Medulla oblongata (tissue), 1 donor: ENCODE data around the gene KIF1B.

ENCODE experiments used
- DNase-seq: peaks from one replicate; pipeline ENCODE4 v3.0.0-alpha.2; 2015; ENCODE audit errors: extremely low spot score

The KIF1B gene

DNA sequence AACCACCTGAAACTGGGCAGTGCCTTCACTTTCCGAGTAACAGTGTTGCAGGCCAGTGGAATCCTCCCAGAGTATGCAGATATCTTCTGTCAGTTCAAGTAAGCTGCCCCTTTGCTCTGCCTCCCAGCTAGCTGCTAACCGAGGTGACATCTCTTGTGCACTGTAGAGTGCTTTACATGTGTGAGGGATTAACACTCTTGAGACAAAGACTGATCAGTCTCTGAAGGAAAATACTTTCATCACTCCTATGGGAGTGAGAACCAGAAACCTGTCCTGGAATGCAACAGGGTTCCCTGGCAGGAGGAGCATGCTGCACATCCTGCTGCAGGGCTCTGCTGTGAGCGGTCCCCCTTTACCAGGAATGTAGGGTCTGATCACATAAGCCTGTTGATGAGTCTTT is 127.1 kb downstream of the KIF1B start:
- DNase-seq: no peak

DNA sequence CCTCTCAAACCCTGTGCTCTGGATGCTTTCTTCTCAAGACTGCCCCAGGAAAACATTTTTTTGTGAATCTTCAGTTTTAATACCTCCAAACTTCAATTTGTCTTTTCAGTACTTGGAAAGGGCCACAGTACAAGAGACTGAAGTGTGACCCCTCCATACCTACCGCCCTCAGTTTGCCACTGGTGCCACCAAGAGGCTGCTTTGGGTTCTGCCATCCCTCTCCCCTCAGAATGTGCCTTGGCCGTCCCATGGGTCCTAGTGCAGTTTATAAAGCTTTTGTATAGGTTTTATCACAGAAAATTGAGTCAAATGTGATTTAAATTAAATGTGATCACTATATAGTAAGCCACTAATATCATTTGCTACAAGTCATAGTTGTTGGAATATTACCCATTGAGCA is 127.7 kb downstream of the KIF1B start:
- peak; percentile 81 for DNase-seq

DNA sequence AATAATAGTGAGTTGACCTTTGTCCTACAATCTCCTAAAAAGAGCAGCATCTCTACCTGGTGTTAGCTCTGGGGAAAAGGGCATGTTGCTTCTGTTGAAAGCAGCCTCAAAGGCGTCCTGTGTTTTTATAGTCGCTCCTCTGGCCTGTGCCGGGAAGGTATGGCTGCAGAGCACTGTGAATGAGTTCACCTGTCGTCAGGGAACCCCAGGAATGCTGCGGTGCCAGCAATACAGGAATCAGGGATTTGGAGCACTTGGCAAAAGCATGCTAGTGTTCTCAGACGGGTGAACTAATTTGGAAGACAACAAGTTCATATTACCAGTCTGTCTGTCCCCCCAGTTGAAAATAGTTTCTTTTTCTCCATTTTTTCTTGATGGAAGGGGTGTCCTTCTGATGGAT is 128.2 kb downstream of the KIF1B start:
- no peak for DNase-seq

DNA sequence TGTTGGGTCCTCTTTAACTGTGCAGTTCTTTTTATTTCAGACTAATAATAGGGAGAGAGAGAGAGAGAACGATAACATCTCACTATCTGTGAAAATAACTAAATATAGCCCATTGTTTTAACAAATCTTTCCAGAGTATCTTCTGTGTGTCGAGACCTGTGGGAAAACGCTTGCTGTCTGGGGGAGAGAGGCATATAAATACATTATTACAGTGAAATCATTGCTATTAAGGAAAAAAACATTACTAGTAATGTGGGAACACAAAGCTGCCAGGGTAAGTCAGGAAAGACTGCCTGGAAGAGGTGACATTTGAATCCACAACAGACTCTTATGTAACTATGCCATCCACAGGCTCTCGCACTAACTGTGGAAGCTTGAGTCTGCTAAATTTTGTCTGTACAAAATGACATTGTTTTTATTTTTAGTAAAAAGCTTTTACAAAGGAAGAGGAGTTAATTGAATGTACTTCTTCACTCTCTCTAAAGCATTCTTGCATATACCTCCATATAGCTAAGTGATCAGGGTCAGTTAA is 128.7 kb downstream of the KIF1B start:
- peak; percentile 29 for DNase-seq

DNA sequence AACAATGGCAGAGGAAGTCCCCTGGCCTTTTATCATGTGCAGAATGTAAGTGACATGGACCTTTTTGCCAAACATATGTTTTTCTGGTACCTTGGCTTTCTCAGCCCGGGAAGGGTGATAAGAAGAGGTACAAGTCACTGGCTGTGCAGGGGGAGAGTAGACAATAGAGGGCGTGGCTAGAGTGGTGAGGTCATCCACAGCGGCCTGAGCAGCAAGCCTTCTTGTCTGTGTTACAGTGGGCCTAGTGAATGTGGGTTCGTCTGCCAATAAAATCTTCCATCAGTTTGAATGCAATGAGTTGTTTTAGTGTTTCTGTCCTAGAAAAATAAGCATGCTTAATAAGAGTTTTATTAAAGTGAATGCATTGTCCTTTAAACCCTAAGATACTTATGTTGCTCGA is 129.4 kb downstream of the KIF1B start:
- peak; percentile 93 for DNase-seq

DNA sequence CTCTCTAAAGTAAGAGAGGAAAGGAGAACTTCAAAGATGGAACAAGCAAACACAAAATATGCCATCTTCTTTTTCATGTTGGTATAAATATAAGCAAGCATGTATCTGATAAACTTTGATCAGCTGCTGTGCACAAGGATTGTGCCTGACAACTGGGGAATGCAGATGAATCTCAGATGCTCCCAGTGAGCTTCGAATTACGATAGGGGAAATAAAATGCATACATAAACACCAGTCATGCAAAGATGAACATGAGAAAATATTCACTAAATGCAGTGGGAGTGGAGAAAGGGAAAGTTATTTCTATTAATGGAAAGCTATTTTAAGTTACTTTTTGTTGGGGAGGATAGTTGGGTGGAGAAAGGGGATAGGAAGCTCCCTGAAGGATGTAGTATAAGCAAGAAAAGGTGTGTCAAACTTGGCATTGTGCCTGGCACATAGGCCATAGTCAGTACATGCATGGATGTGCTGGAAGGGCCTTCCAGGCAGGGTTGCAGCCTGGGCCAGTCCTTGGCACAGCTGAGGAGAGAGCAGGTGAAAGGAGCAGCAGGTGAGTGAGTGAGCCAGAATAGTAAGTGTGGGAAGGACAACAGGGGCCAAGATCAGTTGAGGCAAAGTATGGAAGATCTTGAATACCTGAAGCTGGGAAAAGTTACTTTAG is 130.7 kb downstream of the KIF1B start:
- DNase-seq: no peak

DNA sequence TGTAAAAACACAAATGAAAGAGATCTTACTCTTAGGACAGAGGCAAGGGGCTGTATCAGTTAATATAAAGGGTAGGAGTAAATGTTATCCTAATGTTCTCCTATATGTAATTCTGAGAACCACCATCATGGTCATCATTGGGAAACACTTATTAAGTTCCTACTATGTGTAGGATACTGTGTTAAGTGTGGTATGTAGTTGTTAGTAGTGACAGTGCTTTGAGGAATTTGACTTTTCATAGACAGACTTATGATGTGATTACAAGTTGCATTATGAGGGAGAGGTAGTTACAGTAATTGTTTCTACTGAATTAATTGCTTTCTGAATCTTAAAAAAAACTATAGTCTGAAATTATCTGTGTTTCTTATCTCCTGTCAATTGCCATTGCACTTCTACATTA is 136.7 kb downstream of the KIF1B start:
- DNase-seq: no peak

DNA sequence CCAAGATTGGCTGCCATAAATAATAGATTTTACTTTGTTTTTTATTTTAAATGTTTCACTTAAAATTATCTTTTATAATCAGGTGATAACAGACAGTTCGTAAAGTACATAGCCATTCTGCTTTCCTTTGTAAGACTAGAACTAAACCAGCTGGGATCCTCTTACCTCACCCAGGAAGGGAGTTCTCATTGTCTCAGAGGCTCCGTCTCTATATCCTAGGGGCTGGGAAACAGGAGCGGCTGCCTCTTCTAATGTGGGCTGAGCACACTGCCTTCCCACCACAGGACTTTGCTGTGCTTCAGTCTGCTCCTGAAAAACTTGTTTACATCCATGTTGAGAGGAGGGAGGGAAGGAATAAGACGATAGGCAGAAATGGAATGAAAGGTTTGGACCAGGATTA is 142.9 kb downstream of the KIF1B start:
- no peak for DNase-seq

DNA sequence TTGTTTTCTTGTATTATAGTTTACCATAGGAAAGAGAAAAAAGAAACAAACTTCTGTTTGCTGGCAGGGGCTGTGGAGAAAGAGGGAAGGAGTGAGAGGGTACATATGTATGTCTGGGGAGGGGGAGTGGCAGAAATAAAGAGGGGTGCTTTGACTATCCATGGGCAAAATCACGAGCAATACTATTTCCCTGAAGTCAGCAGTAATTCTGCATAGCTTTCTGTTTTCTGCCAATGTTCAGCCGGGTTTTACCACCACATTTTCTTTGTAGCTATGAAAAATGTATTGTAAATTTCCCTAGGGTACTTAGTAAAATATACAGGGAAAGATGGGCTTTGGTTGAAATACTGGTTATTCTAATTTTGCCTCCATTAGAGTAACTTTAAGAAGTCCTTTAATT is 143.3 kb downstream of the KIF1B start:
- DNase-seq: no peak

DNA sequence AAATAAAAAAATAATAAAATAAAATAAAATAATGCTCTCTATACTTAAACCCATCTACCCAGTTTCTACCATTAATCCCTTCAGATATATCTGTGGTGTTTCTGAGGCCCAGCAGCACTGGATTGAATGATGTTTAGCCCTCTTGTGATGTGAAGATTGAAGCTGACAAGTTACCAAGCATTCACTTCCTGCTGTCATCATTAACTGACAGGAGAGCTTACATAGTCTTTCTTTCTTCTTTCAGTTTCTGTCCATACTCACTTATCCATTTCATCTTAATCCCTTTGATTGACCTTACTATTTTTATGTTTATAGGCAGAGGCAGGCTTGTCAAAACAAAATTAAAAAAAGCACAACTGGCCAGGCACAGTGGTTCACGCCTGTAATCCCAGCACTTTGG is 149.7 kb downstream of the KIF1B start:
- no peak for DNase-seq

DNA sequence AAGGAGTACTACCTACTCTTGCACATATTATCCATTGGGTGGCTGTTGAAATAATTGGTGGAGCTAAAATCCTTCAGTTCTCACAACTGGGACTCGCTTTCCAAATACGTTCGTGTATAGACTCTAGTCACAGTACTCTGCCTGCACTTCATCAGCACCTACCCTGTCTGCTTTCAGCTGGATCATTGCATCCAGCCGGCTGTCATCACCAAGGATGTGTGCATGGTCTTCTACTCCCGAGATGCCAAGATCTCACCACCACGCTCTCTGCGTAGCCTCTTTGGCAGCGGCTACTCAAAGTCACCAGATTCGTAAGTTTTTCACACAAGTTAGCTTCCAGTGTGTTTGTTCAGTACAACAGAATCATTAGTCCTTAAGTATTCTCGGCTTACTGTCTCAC is 151.1 kb downstream of the KIF1B start:
- DNase-seq: no peak

DNA sequence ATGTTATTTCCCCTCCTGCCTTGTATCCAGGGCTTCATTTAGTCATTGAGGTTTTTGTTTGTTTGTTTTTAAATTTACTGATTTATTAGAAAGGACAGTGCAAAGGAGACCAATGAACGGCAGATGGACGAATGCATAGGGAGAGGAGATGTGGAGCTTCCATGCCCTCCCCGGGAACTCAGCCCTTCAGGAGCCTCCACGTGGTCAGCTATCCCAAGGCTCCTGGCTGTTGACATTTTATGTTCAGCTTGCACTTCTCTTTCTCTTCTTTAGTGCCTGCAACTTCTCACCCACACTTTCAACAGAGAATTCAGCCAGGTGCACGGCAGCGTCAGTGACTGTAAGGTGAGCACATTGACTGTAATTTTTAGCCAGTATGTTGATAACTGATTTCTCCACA is 157.8 kb downstream of the KIF1B start:
- DNase-seq: no peak

DNA sequence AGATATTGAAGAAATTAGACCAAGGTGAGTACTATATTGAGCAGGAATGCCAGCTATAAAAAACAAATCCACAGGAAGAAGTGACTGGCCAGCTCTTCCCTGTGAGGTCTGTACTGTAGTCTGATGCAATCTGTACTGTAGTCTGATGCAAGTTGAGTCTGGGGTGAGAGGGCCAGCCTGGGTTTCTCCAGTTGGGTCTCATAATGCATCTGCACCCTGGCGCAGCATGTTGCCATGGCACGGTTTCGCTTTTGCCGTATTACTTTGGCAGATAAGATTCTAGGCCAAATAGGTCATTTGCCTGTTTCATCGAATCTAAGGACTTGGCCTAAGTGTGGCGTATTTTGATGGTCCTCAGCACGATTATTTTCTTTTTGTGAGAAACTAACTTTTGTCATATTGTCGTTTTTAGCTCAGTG is 164.1 kb downstream of the KIF1B start:
- no peak for DNase-seq

DNA sequence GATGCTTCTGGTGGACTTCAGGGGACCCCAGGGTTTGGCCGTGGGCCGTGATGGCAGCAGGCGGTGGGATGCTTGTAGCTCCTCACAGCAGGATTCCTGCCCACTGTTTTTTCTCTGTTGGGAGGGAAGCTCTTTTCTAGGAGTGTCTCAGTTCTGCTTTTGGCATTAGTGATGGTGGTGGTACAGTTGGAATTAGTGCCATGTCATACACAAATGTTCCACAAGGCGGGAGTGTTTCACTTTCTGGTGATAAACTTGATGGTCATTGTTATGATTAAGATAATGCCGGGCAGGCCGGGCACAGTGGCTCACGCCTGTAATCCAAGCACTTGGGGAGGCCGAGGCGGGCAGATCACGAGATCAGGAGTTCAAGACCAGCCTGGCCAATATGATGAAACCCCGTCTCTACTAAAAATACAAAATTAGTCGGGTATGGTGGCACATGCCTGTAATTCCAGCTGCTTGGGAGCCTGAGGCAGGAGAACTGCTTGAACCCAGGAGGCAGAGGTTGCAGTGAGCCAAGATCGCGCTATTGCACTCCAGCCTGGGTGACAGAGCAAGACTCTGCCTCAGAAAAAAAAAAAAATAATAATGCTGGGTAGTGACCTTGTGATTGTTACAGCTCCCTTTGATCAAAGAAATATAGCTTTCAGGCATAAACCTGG is 167.1 kb downstream of the KIF1B start:
- DNase-seq: peak; percentile 84

DNA sequence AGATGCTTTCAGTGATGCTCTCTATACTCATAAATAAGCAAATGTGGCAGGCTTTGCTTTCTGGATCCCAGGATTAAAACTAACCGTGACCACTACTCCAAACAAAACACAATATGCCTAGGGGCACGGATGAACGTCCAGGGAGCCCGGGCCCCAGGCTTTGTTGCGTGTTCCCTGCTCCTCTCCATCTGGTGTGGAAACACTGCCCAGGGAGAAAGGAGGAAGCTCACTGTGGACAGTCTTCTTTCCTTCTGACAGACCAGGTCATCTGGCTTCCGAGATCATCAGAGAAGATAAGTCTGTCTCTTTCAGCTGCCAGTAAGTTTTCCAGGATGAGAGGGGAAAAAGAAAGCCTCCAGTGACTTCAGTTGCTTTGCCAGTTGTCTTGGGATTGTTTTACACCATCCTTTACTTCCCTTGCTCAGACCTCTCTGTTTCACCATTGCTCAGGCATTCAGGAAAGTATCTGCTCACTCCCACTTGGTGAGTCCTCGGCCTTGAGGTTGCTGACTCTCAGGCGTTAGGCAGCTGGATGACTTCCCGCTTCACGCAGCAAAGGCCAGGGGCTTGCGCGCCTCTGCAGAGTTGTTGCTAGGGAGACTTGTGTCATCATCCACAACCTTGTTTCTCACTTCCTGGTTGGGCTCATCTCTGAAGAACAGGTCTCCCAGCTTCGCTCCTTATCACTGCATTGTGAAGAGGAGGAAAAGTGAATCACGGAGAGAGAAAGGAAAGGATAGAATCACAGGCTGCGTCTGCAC is 167.9 kb downstream of the KIF1B start:
- DNase-seq: peak; percentile 56

DNA sequence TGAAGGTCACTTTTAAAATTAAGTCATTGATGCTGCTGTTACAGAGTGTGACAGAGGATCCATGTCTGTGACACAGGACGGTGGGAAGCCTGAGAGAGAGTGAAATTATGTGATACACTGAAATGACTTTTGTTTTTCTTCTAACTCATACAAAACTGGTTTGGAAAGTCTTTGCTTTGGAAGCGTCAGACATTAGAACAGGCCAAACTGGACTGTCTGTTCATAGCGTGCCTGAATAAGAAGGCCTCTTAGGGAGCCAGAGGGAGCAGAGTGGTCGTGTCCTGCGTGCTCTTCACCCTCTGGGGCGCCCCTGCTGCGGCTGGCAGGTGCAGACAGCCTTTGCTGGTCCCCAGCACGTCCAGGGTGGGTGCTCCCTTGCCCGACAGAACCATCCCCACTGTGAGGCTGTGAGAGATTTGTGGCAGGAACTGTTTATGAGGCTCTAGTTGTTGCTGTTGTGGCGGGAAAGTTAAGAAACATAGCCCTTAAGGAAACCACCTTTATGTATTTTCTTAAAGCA is 168.8 kb downstream of the KIF1B start:
- DNase-seq: no peak

DNA sequence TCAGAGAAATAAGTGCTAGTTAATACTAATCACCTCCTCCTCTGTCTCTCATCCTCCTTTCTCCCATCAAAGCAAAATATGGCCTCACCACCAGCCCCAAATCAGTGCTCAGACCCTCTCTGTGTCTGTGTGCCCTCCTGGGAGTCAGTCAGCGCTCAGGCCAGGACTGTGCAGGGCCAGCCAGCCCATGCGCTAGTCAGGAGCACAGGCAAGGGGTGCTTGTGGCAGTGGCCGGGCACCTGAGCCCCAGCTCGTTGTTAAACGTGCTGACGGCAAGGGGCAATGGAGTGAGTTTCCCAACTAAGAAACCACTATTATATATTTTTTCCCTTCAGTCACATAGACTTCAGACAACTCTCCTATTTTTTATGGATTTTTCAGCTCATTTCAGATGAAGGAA is 169.3 kb downstream of the KIF1B start:
- DNase-seq: no peak

DNA sequence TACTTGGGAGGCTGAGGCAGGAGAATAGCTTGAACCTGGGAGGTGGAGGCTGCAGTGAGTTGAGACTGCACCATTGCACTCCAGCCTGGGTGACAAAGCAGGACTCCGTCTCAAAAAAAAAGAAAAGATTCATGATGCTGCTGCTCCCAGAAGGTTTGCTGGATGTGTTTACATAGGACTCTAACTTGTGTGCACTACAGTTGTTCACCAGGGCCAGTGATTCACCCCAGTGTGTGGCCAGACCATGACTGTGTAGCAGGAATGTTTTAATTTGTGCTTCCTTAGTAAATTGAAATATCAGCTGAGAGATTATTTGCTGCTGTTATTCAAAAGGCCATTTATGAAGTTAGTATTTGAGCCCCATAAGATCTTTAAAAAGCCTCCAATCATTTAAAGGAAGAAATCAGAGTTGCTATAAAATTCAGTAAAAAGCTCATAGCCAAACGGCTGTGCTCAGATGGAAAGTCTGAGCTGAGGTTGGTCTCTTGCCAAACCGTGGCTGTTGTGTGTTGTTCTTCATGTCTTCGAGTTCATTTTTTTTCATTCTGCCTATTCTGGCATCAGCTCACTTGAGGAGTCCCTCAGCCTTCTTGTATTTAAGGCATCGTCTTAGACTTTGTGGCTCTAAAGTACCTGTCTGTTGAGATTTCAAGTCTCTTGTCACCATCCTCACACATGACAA is 170.4 kb downstream of the KIF1B start:
- peak; percentile 54 for DNase-seq

DNA sequence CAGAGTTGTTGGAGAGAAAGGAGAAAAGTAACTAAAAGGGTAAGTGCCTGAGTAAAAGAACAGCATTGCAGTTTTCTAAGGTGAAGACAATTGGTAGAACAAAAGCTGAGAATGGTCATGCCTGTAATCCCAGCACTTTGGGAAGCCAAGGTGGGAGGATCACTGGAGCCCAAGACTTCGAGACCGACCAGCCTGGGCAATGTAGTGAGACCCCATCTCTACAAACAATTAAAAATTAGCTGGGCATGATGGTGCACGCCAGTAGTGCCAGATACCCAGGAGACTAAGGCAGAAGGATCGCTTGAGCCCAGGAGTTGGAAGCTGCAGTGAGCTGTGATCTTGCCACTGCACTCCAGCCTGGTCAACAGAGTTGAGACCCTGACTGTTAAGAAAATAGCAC is 173.3 kb downstream of the KIF1B start:
- no peak for DNase-seq

DNA sequence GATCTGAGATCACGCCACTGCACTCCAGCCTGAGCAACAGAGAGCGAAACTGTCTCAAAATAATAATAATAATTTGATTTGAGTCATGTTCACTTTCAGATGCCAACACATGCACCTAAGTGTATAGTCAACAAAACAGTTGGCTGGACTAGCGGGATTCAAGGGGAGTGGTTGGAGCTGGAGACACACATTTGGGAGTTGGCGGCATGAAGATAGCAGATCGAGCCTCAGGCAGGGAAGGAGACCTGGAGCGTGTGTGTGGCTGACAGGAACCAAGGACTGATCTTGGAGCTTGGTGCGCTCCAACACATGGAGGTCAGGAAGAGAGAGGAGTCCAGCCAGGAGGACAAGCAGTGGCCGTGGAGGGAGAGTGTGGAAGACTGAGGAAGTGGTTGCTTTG is 173.8 kb downstream of the KIF1B start:
- DNase-seq: no peak

DNA sequence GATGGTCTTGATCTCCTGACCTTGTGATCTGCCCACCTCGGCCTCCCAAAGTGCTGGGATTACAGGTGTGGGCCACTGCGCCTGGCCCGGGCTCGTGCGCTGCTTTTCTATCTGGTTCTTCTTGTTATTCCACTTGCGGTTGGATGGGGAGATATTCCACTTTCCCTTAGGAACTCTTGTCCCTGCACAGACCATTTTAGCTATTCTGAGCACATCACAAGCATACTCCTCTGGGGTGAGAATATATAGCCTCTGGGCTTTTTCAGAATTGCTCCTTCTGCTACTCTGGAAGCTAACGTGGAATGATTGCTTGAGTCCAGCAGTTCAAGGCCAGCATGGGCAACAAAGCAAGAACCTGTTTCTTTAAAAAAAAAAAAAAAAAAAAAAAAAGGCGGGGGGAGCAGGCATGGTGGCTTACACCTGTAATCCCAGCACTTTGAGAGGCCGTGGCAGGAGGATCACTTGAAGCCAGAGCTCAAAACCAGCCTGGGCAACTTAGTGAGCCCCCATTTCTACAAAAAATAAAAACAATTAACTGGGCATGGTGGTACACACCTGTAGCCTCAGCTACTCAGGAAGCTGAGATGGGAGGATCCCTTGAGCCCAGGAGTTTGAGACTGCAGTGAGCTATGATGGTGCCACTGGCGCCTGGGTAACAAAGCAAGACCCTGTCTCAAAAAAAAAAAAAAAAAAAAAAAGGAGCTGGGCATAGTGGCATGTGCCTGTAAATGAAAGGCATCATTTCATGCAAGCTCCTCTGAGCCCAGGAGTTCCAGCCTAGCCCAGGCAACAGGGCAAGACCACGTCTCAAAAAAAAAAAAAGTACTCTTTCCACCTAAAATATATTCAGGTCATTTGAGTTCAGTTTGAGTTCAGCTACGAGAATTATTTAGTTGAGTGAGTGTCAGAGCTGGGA is 176.6 kb downstream of the KIF1B start:
- DNase-seq: no peak
